PC-9 (cell line): ENCODE results near the gene WRAP73. TPM values are rescaled to one million over a fixed set of nuclear protein-coding genes. Genes with fewer than 3 reads are reported as not detected.

Experiments used
- BruUV-seq: library from RNA; stranded (reverse); fragments of 400-500 nt; replicated peaks from 2 replicates; lab custom pipeline; 2021; lab: Mats Ljungman, UMichigan
- CTCF ChIA-PET: fragments of 300-600 bp; sonication (Branson Sonifier 250); formaldehyde crosslinking; loops from one replicate; lab custom pipeline; 2022; ENCODE audit warnings: antibody characterized with exemption; lab: Charles Lee
- POLR2A ChIA-PET: fragments of 300-600 bp; sonication (Branson Sonifier 250); formaldehyde crosslinking; loops from one replicate; lab custom pipeline; 2022; ENCODE audit warnings: antibody characterized with exemption; ENCODE audit not compliant: unreplicated experiment; lab: Charles Lee
- DNase-seq, 2 experiments: peaks; one replicate each; pipeline versions ENCODE4 v3.0.0 to v3.0.0-alpha.2; 2015 to 2022; ENCODE audit warnings: mixed read lengths in 1 of 2
- H2AFZ ChIP-seq: fragments of 200-600 bp; sonication (generic); 2 replicates; pipeline ENCODE4 v1.8.1; 2017; ENCODE audit warnings: antibody characterized with exemption
- H3F3A ChIP-seq: fragments of 200-600 bp; sonication (generic); 2 replicates; pipeline ENCODE4 v1.8.1; 2017; ENCODE audit warnings: antibody characterized with exemption, mild to moderate bottlenecking, low read depth; ENCODE audit not compliant: insufficient read depth
- H3K27ac ChIP-seq: fragments of 200-600 bp; sonication (generic); 2 replicates; pipeline ENCODE4 v1.6.1; 2016; ENCODE audit warnings: mixed run types
- H3K27me3 ChIP-seq: fragments of 200-600 bp; sonication (generic); 2 replicates; pipeline ENCODE4 v1.6.1; 2016; ENCODE audit warnings: low read depth, mixed run types; ENCODE audit not compliant: insufficient read depth
- H3K36me3 ChIP-seq: fragments of 200-600 bp; sonication (generic); 2 replicates; pipeline ENCODE4 v1.6.1; 2016; ENCODE audit warnings: low read depth, mixed run types
- H3K4me1 ChIP-seq: fragments of 200-600 bp; sonication (generic); replicated peaks from 2 replicates; pipeline ENCODE4 v1.6.1; 2016; ENCODE audit warnings: mixed run types; ENCODE audit not compliant: insufficient read depth
- H3K4me2 ChIP-seq: fragments of 200-600 bp; sonication (generic); 2 replicates; pipeline ENCODE4 v1.6.1; 2017; ENCODE audit warnings: mixed run types
- H3K4me3 ChIP-seq: fragments of 200-600 bp; sonication (generic); 2 replicates; pipeline ENCODE4 v1.6.1; 2016; ENCODE audit warnings: mixed run types
- H3K79me2 ChIP-seq: fragments of 200-600 bp; sonication (generic); 2 replicates; pipeline ENCODE4 v1.6.1; 2017; ENCODE audit warnings: low read depth, mixed run types
- H3K9me2 ChIP-seq: fragments of 200-600 bp; sonication (generic); 2 replicates; pipeline ENCODE4 v1.8.1; 2017; ENCODE audit warnings: mild to moderate bottlenecking; ENCODE audit not compliant: insufficient read depth
- H3K9me3 ChIP-seq: fragments of 200-600 bp; sonication (generic); 2 replicates; pipeline ENCODE4 v1.8.1; 2016; ENCODE audit warnings: low read depth; ENCODE audit not compliant: insufficient read depth
- H4K20me1 ChIP-seq: fragments of 200-600 bp; sonication (generic); 2 replicates; pipeline ENCODE4 v1.8.1; 2017; ENCODE audit not compliant: insufficient read depth
- CTCF ChIP-seq: fragments of 200-600 bp; sonication (generic); conservative IDR thresholded peaks from 2 replicates; pipeline ENCODE4 v1.6.1; 2017; ENCODE audit warnings: mixed run types, antibody characterized with exemption, mild to moderate bottlenecking, moderate library complexity
- EZH2 ChIP-seq: fragments of 200-600 bp; sonication (generic); IDR thresholded peaks from 2 replicates; pipeline ENCODE4 v1.8.0; 2017; ENCODE audit warnings: antibody characterized with exemption, low read depth
- intact Hi-C: fragments of 100-400 bp; cut with micrococcal nuclease; formaldehyde crosslinking; loops from one replicate; pipeline ENCODE4 v1.10.0; 2022; ENCODE audit not compliant: unreplicated experiment
- total RNA-seq: library from RNA; stranded (reverse); gene quantifications from 2 replicates; pipeline ENCODE4 v1.2.3, GENCODE V29; 2021

The WRAP73 gene
- total RNA-seq, 1 experiment from 2014 or later: 25.5 TPM

- Histone ChIP-seq H3K27ac (no peak overlapping the region), H4K20me1 (no peaks in the 10 kb centered on the region), H3K36me3 (no peaks in the 10 kb centered on the region), H3K9me3 (no peaks in the 10 kb centered on the region), H2AFZ (no peak overlapping the region), H3K79me2 (peaks cover 8% of the 10 kb centered on the region), H3F3A (no peaks in the 10 kb centered on the region), H3K4me3 (no peak overlapping the region), H3K9me2 (no peaks in the 10 kb centered on the region), H3K4me2 (no peak overlapping the region), H3K4me1 (peaks cover 7% of the 10 kb centered on the region), H3K27me3 (no peaks in the 10 kb centered on the region)
- intact Hi-C loops: no loop called here
- TF ChIP-seq CTCF (no peak), EZH2 (no peak)
- ChIA-PET CTCF (no interaction called here), POLR2A (no interaction called here)
- no TSS peak for BruUV-seq
- DNase-seq: no peak
These were observed 5.6 kb downstream of the WRAP73 start for GRCh38 chr1:3644273-3644672.

GRCh38 chr1:3642919-3643675 is 6.8 kb downstream of the WRAP73 start:
- no peaks in the 10 kb centered on the region for H4K20me1 ChIP-seq
- no peak for DNase-seq
- TF ChIP-seq EZH2 (no peak), CTCF (no peak)
- no peaks in the 10 kb centered on the region for H3F3A ChIP-seq
- ChIA-PET CTCF (no interaction called here), POLR2A (no interaction called here)
- no peaks in the 10 kb centered on the region for H3K4me1 ChIP-seq
- intact Hi-C loops: no loop called here
- no peaks in the 10 kb centered on the region for H3K27me3 ChIP-seq
- no peak overlapping the region for H3K4me3 ChIP-seq
- H3K79me2 ChIP-seq: no peaks in the 10 kb centered on the region
- H3K36me3 ChIP-seq: no peaks in the 10 kb centered on the region
- H3K9me3 ChIP-seq: no peaks in the 10 kb centered on the region
- no peaks in the 10 kb centered on the region for H3K9me2 ChIP-seq
- no peak overlapping the region for H3K4me2 ChIP-seq
- no TSS peak for BruUV-seq
- H3K27ac ChIP-seq: no peak overlapping the region
- no peak overlapping the region for H2AFZ ChIP-seq

GRCh38 chr1:3641816-3642215 is 8.1 kb downstream of the WRAP73 start:
- ChIA-PET CTCF (no interaction called here), POLR2A (interaction anchor here (0.7 kb wide), 1 partner anchor 27 kb away, joined by 5 read pairs; no protein-coding TSS in a partner anchor)
- H3K9me3 ChIP-seq: no peaks in the 10 kb centered on the region
- BruUV-seq: no TSS peak
- H2AFZ ChIP-seq: no peak overlapping the region
- H3F3A ChIP-seq: no peaks in the 10 kb centered on the region
- intact Hi-C loops: no loop called here
- H3K4me2 ChIP-seq: no peak overlapping the region
- H3K4me1 ChIP-seq: no peaks in the 10 kb centered on the region
- H3K4me3 ChIP-seq: no peak overlapping the region
- no peak for DNase-seq
- H3K79me2 ChIP-seq: no peaks in the 10 kb centered on the region
- no peak overlapping the region for H3K27ac ChIP-seq
- H4K20me1 ChIP-seq: no peaks in the 10 kb centered on the region
- no peak for TF ChIP-seq CTCF
- no peak for TF ChIP-seq EZH2
- no peaks in the 10 kb centered on the region for H3K27me3 ChIP-seq
- H3K9me2 ChIP-seq: no peaks in the 10 kb centered on the region
- H3K36me3 ChIP-seq: no peaks in the 10 kb centered on the region
